ENCODE measurements around the gene PYGO1.
"Not testable (repeated sequence)": the region's sequence is repeated elsewhere in the genome, so short reads cannot be mapped to it uniquely, and the experiment has no call there.

PYGO1 gene

GRCh38 chr15:55505407-55505806, 82.7 kb downstream of the PYGO1 start:
- not testable (repeated sequence) for DNase-seq (ENCODE audit: low read depth)

GRCh38 chr15:55499151-55499550, 89.0 kb downstream of the PYGO1 start:
- DNase-seq (ENCODE audit: low read depth), result no peak

GRCh38 chr15:55498109-55498938, 89.8 kb downstream of the PYGO1 start:
- peak; percentile 87 for DNase-seq (ENCODE audit: low read depth)

- no peak for DNase-seq (ENCODE audit: low read depth)
These were observed 91.4 kb downstream of the PYGO1 start for GRCh38 chr15:55496716-55497115.

- DNase-seq (ENCODE audit: low read depth), result no peak
These were observed 93.2 kb downstream of the PYGO1 start for GRCh38 chr15:55494931-55495330.

- DNase-seq (ENCODE audit: low read depth), result peak; percentile 87
These were observed 99.1 kb downstream of the PYGO1 start for GRCh38 chr15:55488952-55489600.

Measured in ELR (cell line).